Transverse colon (tissue), 4 donors: Measurements from ENCODE around the gene CAVIN4. TPM values are rescaled to one million over a fixed set of nuclear protein-coding genes. Genes with fewer than 3 reads are reported as not detected.

ENCODE experiments used
- DNase-seq: peaks from one replicate; pipeline ENCODE4 v3.0.0-alpha.2; 2019
- H3K27ac ChIP-seq, 4 donors: fragments of 200-600 bp; sonication (generic); 2 replicates each; pipeline ENCODE4 v1.5.1; 2016 to 2018; ENCODE audit warnings: inconsistent platforms in 4 of 4
- H3K27me3 ChIP-seq: fragments of 200-600 bp; sonication (generic); 2 replicates; pipeline ENCODE4 v1.5.1; 2017; ENCODE audit warnings: inconsistent platforms
- H3K36me3 ChIP-seq, 4 donors: fragments of 200-600 bp; sonication (generic); 2 replicates each; pipeline ENCODE4 v1.5.1; 2017 to 2019; ENCODE audit warnings: inconsistent platforms in 4 of 4
- H3K4me1 ChIP-seq, 4 donors: fragments of 200-600 bp; sonication (generic); 2 replicates each; pipeline ENCODE4 v1.5.1; 2017 to 2020; ENCODE audit warnings: inconsistent platforms in 4 of 4
- H3K4me3 ChIP-seq, 4 donors: fragments of 200-600 bp; sonication (generic); 1 replicate in 1 of 4; 2 replicates in 3 of 4; pipeline versions ENCODE4 v1.5.1 to v1.6.1; 2017 to 2019; ENCODE audit warnings: inconsistent platforms in 4 of 4
- H3K9me3 ChIP-seq, 2 donors: fragments of 200-600 bp; sonication (generic); 2 replicates each; pipeline ENCODE4 v1.5.1; 2017 to 2019; ENCODE audit warnings: inconsistent platforms in 2 of 2
- EP300 ChIP-seq: sonication (generic); formaldehyde crosslinking; IDR thresholded peaks from one replicate; pipeline ENCODE4 v1.6.1; 2017; ENCODE audit warnings: antibody characterized with exemption, low read depth
- POLR2A ChIP-seq: fragments of 450-650 bp; IDR thresholded peaks from one replicate; pipeline ENCODE4 v1.6.1; 2016; ENCODE audit warnings: antibody characterized with exemption, mild to moderate bottlenecking, moderate library complexity
- POLR2AphosphoS5 ChIP-seq, 3 donors: sonication (generic); formaldehyde crosslinking; IDR thresholded peaks; one replicate each; pipeline ENCODE4 v1.6.1; 2016; ENCODE audit warnings: antibody characterized with exemption in 3 of 3
- WGBS, 2 donors: methylation state at CpG; one replicate each; pipeline ENCODE4 v1.1.5; 2018; ENCODE audit warnings: low coverage in 1 of 2; 5-methylcytosine and 5-hydroxymethylcytosine counted together
- in situ Hi-C, 4 donors: fragments of 200-750 bp; cut with MboI; loops; one replicate each; pipeline versions ENCODE4 v1.15.0 to v1.15.1; 2017; ENCODE audit warnings: low sequenced_read_pairs in 3 of 4, low pct_ligation_motif_present in 1 of 4, low pct_unique_long_range_greater_than_20kb in 1 of 4
- intact Hi-C: fragments of 100-400 bp; cut with DNase I; formaldehyde crosslinking; loops from one replicate; pipeline ENCODE4 v1.15.1; 2023; ENCODE audit warnings: low total_unique reads
- total RNA-seq, 4 donors: library from RNA; depleted of rRNA; stranded (reverse); fragments of >200 nt; gene quantifications; one replicate each; pipeline ENCODE4 v1.1.0, GENCODE V29; 2016
- TF ChIP-seq, protein P1 (sequence below), 5 experiments: fragments of 200-600 bp in 3 of 5; fragments of 450-650 bp in 2 of 5; sonication (generic) in 3 of 5; IDR thresholded peaks; 1 replicate in 2 of 5; 2 replicates in 3 of 5; pipeline ENCODE4 v1.5.1; 2016 to 2017; ENCODE audit warnings: antibody characterized with exemption in 5 of 5, inconsistent platforms in 3 of 5, mild to moderate bottlenecking in 2 of 5, moderate library complexity in 1 of 5

Gene CAVIN4
- total RNA-seq, 4 donors from 2014 or later, result 0.14 to 0.48 TPM; not detected in 2

DNA sequence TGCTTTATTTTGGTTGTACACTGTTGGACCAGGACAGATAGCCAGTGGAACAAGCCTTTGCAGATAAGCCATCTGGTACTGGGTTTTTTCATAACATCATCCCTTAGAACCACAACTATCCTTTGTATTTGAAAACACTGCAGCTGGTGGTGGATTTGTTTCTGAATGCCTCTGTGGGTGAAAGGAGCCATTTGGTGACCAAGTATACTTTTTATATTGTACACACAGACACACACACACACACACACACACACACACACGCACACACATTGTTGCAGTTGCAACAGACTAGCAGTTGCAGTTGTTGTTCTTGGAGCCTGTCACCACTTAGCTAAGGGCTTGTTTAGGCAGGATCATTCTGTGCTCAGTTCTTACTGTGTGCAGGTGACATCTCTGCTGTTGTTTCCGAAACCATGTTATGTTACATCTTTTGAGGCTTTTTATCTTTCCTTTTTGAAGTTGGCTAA lies 22.9 kb upstream of the CAVIN4 start:
- no peak for DNase-seq
- Histone ChIP-seq H3K27ac (no peak overlapping the region), H3K4me3 (no peak overlapping the region), H3K4me1 (no peaks in the 10 kb centered on the region), H3K27me3 (no peaks in the 10 kb centered on the region), H3K36me3 (no peaks in the 10 kb centered on the region), H3K9me3 (no peaks in the 10 kb centered on the region)
- TF ChIP-seq, protein P1, sequence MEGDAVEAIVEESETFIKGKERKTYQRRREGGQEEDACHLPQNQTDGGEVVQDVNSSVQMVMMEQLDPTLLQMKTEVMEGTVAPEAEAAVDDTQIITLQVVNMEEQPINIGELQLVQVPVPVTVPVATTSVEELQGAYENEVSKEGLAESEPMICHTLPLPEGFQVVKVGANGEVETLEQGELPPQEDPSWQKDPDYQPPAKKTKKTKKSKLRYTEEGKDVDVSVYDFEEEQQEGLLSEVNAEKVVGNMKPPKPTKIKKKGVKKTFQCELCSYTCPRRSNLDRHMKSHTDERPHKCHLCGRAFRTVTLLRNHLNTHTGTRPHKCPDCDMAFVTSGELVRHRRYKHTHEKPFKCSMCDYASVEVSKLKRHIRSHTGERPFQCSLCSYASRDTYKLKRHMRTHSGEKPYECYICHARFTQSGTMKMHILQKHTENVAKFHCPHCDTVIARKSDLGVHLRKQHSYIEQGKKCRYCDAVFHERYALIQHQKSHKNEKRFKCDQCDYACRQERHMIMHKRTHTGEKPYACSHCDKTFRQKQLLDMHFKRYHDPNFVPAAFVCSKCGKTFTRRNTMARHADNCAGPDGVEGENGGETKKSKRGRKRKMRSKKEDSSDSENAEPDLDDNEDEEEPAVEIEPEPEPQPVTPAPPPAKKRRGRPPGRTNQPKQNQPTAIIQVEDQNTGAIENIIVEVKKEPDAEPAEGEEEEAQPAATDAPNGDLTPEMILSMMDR (IDR thresholded peaks at IDR 0.05), result no peak
- TF ChIP-seq EP300 (no peak), POLR2AphosphoS5 (IDR thresholded peaks at IDR 0.05) (no peak), POLR2A (no peak)
- intact Hi-C loops, result no loop called here
- in situ Hi-C loops, result no loop called here
- WGBS, 2 donors, result 77 to 100% methylated on average over 1 to 2 of the region's 2 CpGs

DNA sequence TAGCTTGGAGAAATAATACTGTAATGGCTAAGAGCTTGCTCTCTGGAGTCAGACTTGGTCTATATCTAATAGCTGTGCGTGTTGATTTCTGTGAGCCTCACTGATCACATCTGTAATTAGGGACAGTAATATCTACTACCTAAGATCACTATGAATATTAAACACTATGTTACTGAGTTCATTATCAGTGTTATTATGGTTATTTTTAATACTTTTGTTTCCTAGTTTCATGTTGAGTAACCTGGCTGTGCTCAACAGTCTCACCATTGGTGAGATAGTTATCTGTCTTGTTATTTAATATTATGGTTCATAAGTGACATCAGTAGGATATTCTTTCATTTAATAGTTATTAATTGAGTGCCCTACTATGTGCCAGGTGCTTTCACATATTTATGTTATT lies 22.4 kb upstream of the CAVIN4 start:
- TF ChIP-seq, protein P1 (IDR thresholded peaks at IDR 0.05), result no peak
- TF ChIP-seq EP300 (no peak), POLR2A (no peak), POLR2AphosphoS5 (IDR thresholded peaks at IDR 0.05) (no peak)
- WGBS, 2 donors, result 84 to 90% methylated on average over 1 of the region's 1 CpG
- Histone ChIP-seq H3K4me1 (no peaks in the 10 kb centered on the region), H3K4me3 (no peak overlapping the region), H3K9me3 (no peaks in the 10 kb centered on the region), H3K27ac (no peak overlapping the region), H3K36me3 (no peaks in the 10 kb centered on the region), H3K27me3 (no peaks in the 10 kb centered on the region)
- in situ Hi-C loops, result no loop called here
- no peak for DNase-seq
- intact Hi-C loops, result no loop called here

DNA sequence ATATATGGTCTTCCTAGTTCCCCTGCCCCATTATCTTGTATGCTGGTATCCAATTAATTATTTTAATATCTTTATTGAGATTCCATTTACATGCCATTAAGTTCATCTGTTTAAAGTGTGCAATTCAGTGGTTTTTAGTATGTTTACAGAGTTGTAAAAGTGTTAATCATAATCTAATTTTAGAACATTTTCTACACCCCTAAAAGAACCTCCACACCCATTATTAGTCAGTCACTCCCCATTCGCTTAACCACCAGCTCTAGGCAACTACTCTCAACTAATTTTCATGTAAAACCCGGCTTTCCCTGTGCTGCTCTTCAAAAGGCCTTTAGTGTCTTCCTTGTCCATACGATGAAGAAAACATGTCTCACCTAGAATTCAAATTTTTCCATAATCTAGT lies 20.8 kb upstream of the CAVIN4 start:
- Histone ChIP-seq H3K9me3 (no peaks in the 10 kb centered on the region), H3K36me3 (no peaks in the 10 kb centered on the region), H3K4me3 (no peak overlapping the region), H3K27ac (no peak overlapping the region), H3K4me1 (no peaks in the 10 kb centered on the region), H3K27me3 (no peaks in the 10 kb centered on the region)
- TF ChIP-seq, protein P1 (IDR thresholded peaks at IDR 0.05), result no peak
- TF ChIP-seq POLR2A (no peak), POLR2AphosphoS5 (IDR thresholded peaks at IDR 0.05) (no peak), EP300 (no peak)
- in situ Hi-C loops, result no loop called here
- no peak for DNase-seq
- intact Hi-C loops, result no loop called here
- WGBS, 2 donors, result 92 to 95% methylated on average over 3 of the region's 3 CpGs

DNA sequence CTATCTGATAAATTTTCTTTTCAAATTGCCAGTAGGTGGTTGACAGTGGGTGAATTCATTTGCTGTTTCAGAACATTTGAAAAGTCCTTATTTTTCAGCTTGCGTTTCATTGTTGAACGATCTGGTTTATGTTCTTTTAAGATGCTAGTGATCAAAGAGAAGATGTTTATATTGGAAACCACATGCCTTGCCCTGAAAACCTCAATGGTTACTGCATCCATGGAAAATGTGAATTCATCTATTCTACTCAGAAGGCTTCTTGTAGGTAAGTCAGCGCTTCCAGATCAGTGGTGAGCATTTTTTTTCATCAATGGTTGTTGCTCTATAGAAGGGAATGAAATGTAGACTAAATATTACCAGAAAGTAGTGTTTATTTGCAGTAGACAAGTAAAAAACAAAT lies 16.6 kb upstream of the CAVIN4 start:
- Histone ChIP-seq H3K4me3 (no peak overlapping the region), H3K36me3 (no peaks in the 10 kb centered on the region), H3K9me3 (no peaks in the 10 kb centered on the region), H3K27ac (no peak overlapping the region), H3K4me1 (no peaks in the 10 kb centered on the region), H3K27me3 (no peaks in the 10 kb centered on the region)
- intact Hi-C loops (loop anchor here (5.0 kb wide), 1 partner anchor 1264 kb away; no protein-coding TSS in a partner anchor), in situ Hi-C loops (no loop called here)
- WGBS, 2 donors, result 72 to 75% methylated on average over 3 of the region's 3 CpGs
- no peak for DNase-seq
- TF ChIP-seq POLR2AphosphoS5 (IDR thresholded peaks at IDR 0.05), result no peak

DNA sequence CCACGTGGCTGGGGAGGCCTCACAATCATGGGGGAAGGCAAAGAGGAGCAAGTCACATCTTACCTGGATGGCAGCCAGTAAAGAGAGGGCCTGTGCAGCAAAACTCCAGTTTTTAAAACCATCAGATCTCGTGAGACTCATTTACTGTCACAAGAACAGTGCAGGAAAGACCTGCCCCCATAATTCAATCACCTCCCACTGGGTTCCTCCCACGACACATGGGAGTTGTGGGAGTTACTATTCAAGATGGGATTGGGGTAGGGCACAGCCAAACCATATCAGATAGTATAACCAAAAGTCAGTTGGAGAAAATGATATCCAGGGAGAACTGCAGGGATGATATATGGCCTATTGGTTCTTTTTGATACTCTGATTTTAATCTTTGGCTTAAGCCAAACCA lies 10.0 kb upstream of the CAVIN4 start:
- TF ChIP-seq EP300 (no peak), POLR2AphosphoS5 (IDR thresholded peaks at IDR 0.05) (no peak), POLR2A (no peak)
- TF ChIP-seq, protein P1 (IDR thresholded peaks at IDR 0.05), result no peak
- DNase-seq, result no peak
- Histone ChIP-seq H3K4me3 (no peak overlapping the region), H3K36me3 (no peaks in the 10 kb centered on the region), H3K9me3 (no peaks in the 10 kb centered on the region), H3K4me1 (no peaks in the 10 kb centered on the region), H3K27ac (no peak overlapping the region), H3K27me3 (no peaks in the 10 kb centered on the region)
- intact Hi-C loops, result no loop called here
- WGBS, 2 donors, result 71% methylated on average over 3 of the region's 3 CpGs; no CpG with 5 or more reads in 1 of the 2 donors
- in situ Hi-C loops, result no loop called here
